ENCODE measurements around the gene NKX1-2. TPM values are rescaled to one million over a fixed set of nuclear protein-coding genes. Genes with fewer than 3 reads are reported as not detected.

Gene NKX1-2
- polyA plus RNA-seq, 1 of the 3 experiments (the other 2 are of a cell fraction), result not detected

DNA sequence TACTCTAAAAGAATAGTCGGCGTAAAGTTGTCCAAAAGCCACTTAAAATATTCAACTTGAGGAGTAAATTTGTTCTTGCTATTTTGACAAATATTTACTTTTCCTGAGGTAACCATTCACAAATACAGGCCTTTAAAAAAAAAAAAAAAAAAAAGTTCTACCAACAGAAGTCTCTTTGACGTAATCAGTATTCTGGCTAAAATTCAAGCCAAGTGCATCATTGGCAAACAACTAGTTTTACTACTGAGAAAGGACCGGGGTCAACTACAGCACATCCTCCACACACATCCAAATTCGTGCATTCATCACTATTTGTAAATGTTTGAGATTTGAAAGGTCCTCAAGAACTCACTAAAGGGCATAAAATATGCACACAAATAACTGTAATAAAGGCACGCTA, 33.1 kb downstream of the NKX1-2 start:
- peak overlapping the region; percentile 97; the same call in 1 of the 2 replicates for H3K4me2 ChIP-seq
- H3K9ac ChIP-seq, result no peak overlapping the region
- H3K36me3 ChIP-seq (replicated peaks in 1 of 2; ENCODE audit: control insufficient read depth in 1 of 2, insufficient read depth in 2 of 2, low read length in 1 of 2), result peaks cover 0 to 8% of the 10 kb centered on the region in 2 experiments
- peaks cover 46% of the 10 kb centered on the region for H4K20me1 ChIP-seq (ENCODE audit: insufficient read depth)
- TF ChIP-seq, protein P1, sequence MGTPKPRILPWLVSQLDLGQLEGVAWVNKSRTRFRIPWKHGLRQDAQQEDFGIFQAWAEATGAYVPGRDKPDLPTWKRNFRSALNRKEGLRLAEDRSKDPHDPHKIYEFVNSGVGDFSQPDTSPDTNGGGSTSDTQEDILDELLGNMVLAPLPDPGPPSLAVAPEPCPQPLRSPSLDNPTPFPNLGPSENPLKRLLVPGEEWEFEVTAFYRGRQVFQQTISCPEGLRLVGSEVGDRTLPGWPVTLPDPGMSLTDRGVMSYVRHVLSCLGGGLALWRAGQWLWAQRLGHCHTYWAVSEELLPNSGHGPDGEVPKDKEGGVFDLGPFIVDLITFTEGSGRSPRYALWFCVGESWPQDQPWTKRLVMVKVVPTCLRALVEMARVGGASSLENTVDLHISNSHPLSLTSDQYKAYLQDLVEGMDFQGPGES (IDR thresholded peaks at IDR 0.05; ENCODE audit: low read depth, low read length), result no peak
- TF ChIP-seq, protein P2, sequence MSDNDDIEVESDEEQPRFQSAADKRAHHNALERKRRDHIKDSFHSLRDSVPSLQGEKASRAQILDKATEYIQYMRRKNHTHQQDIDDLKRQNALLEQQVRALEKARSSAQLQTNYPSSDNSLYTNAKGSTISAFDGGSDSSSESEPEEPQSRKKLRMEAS (IDR thresholded peaks at IDR 0.05; ENCODE audit: low read depth), result no peak
- TF ChIP-seq MXI1 (IDR thresholded peaks at IDR 0.05; ENCODE audit: low read depth, low read length), result no peak
- TF ChIP-seq, protein P3, sequence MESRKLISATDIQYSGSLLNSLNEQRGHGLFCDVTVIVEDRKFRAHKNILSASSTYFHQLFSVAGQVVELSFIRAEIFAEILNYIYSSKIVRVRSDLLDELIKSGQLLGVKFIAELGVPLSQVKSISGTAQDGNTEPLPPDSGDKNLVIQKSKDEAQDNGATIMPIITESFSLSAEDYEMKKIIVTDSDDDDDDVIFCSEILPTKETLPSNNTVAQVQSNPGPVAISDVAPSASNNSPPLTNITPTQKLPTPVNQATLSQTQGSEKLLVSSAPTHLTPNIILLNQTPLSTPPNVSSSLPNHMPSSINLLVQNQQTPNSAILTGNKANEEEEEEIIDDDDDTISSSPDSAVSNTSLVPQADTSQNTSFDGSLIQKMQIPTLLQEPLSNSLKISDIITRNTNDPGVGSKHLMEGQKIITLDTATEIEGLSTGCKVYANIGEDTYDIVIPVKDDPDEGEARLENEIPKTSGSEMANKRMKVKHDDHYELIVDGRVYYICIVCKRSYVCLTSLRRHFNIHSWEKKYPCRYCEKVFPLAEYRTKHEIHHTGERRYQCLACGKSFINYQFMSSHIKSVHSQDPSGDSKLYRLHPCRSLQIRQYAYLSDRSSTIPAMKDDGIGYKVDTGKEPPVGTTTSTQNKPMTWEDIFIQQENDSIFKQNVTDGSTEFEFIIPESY (IDR thresholded peaks at IDR 0.05; ENCODE audit: borderline replicate concordance, low read depth), result no peak
- TF ChIP-seq GATA2 (CRISPR knock-in tag; IDR thresholded peaks at IDR 0.05), result no peak
- no peak for TF ChIP-seq ELF1 (IDR thresholded peaks at IDR 0.05)
- ChIA-PET CTCF (interaction anchor here (0.8 to 5.2 kb wide), 7 partner anchors 12 to 421 kb away, joined by 3 to 29 read pairs (median 5); partner anchors contain the start of gene LHPP), POLR2A (no interaction called here)
- peaks cover 3% of the 10 kb centered on the region; the same call in 1 of the 2 replicates for H3K27me3 ChIP-seq (ENCODE audit: insufficient read depth)
- no peak overlapping the region for H3K4me3 ChIP-seq (ENCODE audit: low read depth in 2 of 2, low read length in 1 of 2)
- H3K4me1 ChIP-seq (ENCODE audit: control insufficient read depth in 1 of 2, insufficient read depth in 2 of 2, low read depth in 1 of 2, low read length in 1 of 2), result peaks cover 0 to 6% of the 10 kb centered on the region in 2 experiments; a peak in 1 of 4 replicates
- WGBS (ENCODE audit: low lambda C conversion rate), result 92% methylated on average over 6 of the region's 6 CpGs
- H3F3A ChIP-seq (replicated peaks; ENCODE audit: insufficient read depth), result no peaks in the 10 kb centered on the region
- peaks cover 64% of the 10 kb centered on the region for H3K79me2 ChIP-seq (ENCODE audit: insufficient read depth)
- no peak overlapping the region for H2AFZ ChIP-seq (ENCODE audit: low read depth)
- H3K9me3 ChIP-seq, result no peaks in the 10 kb centered on the region
- H3K9me2 ChIP-seq, result no peaks in the 10 kb centered on the region
- no peak overlapping the region for H3K27ac ChIP-seq (ENCODE audit: low read depth in 2 of 2, low read length in 1 of 2)
- DNase-seq, result no peak

DNA sequence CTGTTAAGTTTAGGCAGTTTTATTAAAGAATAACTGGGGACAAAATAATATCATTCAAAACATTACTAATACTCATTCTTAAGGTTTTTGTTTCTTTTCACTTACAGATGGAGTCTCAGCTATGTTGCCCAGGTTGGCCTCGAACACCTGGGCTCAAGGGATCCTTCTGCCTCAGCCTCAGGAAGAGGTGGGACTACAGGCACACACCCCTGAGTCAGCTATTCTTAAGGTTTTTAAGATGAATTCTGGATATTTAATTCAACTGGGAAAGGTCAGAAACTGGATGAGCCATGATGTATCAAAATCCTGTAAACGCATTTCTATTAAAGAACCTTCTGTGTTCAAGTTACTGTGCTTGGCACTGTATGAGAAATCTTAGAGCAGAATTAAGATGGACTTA, 34.6 kb downstream of the NKX1-2 start:
- H3K27me3 ChIP-seq (ENCODE audit: insufficient read depth), result no peaks in the 10 kb centered on the region
- H3K27ac ChIP-seq (ENCODE audit: low read depth in 2 of 2, low read length in 1 of 2), result no peak overlapping the region
- H3K9me2 ChIP-seq, result no peaks in the 10 kb centered on the region
- H4K20me1 ChIP-seq (ENCODE audit: insufficient read depth), result peaks cover 59% of the 10 kb centered on the region
- DNase-seq, result no peak
- peaks cover 78% of the 10 kb centered on the region for H3K79me2 ChIP-seq (ENCODE audit: insufficient read depth)
- WGBS (ENCODE audit: low lambda C conversion rate), result 100% methylated on average over 2 of the region's 2 CpGs
- no peak overlapping the region for H3K9ac ChIP-seq
- peaks cover 2 to 8% of the 10 kb centered on the region in 2 experiments; a peak in 1 of 4 replicates for H3K4me1 ChIP-seq (ENCODE audit: control insufficient read depth in 1 of 2, insufficient read depth in 2 of 2, low read depth in 1 of 2, low read length in 1 of 2)
- no peaks in the 10 kb centered on the region for H3F3A ChIP-seq (replicated peaks; ENCODE audit: insufficient read depth)
- peaks cover 0 to 23% of the 10 kb centered on the region in 2 experiments for H3K36me3 ChIP-seq (replicated peaks in 1 of 2; ENCODE audit: control insufficient read depth in 1 of 2, insufficient read depth in 2 of 2, low read length in 1 of 2)
- ChIA-PET CTCF (interaction anchor here (1.6 to 5.2 kb wide), 2 partner anchors 11 to 420 kb away, joined by 6 to 29 read pairs; no protein-coding TSS in a partner anchor), POLR2A (no interaction called here)
- H3K4me2 ChIP-seq, result no peak overlapping the region
- no peaks in the 10 kb centered on the region for H3K9me3 ChIP-seq
- H2AFZ ChIP-seq (ENCODE audit: low read depth), result no peak overlapping the region
- H3K4me3 ChIP-seq (ENCODE audit: low read depth in 2 of 2, low read length in 1 of 2), result no peak overlapping the region
- TF ChIP-seq SMC3 (IDR thresholded peaks at IDR 0.05; ENCODE audit: low read depth, low read length) (no peak), TCF12 (IDR thresholded peaks at IDR 0.05) (no peak), RCOR1 (IDR thresholded peaks at IDR 0.05; ENCODE audit: low read length) (no peak), TEAD4 (IDR thresholded peaks at IDR 0.05; ENCODE audit: borderline replicate concordance, insufficient read depth) (no peak), EP300 (IDR thresholded peaks at IDR 0.05; ENCODE audit: borderline replicate concordance in 1 of 2, low read depth in 1 of 2, low read length in 1 of 2) (no peak), NRF1 (IDR thresholded peaks at IDR 0.05; ENCODE audit: low read depth, low read length) (no peak), EZH2phosphoT487 (IDR thresholded peaks at IDR 0.05; ENCODE audit: borderline replicate concordance, low read depth) (no peak), FOXJ3 (CRISPR knock-in tag; IDR thresholded peaks at IDR 0.05) (no peak), MEF2A (IDR thresholded peaks at IDR 0.05; ENCODE audit: borderline replicate concordance, low read depth) (no peak), RXRA (IDR thresholded peaks at IDR 0.05; ENCODE audit: borderline replicate concordance, low read depth) (no peak), FOSL2 (IDR thresholded peaks at IDR 0.05; ENCODE audit: borderline replicate concordance, low read depth) (no peak)
- TF ChIP-seq, protein P1 (IDR thresholded peaks at IDR 0.05; ENCODE audit: low read depth, low read length), result no peak
- TF ChIP-seq, protein P2 (IDR thresholded peaks at IDR 0.05; ENCODE audit: low read depth), result no peak
- TF ChIP-seq, protein P3 (IDR thresholded peaks at IDR 0.05; ENCODE audit: borderline replicate concordance, low read depth), result no peak
- TF ChIP-seq, protein P4, sequence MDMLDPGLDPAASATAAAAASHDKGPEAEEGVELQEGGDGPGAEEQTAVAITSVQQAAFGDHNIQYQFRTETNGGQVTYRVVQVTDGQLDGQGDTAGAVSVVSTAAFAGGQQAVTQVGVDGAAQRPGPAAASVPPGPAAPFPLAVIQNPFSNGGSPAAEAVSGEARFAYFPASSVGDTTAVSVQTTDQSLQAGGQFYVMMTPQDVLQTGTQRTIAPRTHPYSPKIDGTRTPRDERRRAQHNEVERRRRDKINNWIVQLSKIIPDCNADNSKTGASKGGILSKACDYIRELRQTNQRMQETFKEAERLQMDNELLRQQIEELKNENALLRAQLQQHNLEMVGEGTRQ (IDR thresholded peaks at IDR 0.05; ENCODE audit: borderline replicate concordance, low read depth, low read length), result no peak

Measured in SK-N-SH (cell line).